ENCODE results near the gene QTRT2. TPM values are rescaled to one million over a fixed set of nuclear protein-coding genes. Genes with fewer than 3 reads are reported as not detected.

Gene QTRT2
- total and polyA plus RNA-seq, 10 of the 15 experiments (the other 5 are each of a cell fraction or from before 2014, with no cell fraction given) = 17.8 to 42.3 (median 28.7) TPM

DNA sequence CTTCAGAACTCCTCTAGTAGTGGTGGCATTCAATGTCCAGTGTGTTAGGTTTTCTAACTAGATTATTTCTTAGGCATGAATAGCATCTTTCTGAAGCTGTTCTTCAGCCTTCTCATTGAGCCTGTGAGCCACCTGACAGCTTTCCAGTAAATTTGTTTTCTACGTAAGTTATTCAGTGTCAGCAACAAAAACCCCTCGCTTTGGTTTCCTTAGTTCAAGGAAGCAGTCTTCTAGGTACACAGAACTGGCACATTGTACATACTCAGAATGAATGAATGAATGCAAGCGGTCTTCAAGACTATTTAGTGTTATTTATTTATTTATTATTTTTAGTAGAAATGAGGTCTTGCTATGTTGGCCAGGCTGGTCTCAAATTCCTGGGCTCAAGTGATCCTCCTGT lies 77.4 kb downstream of the QTRT2 start:
- RAD21 ChIA-PET (ENCODE audit: unreplicated experiment) = no interaction called here

More for the DNA sequence above, 77.4 kb downstream of the QTRT2 start:
- Histone ChIP-seq H3K4me2 (ENCODE audit: control insufficient read depth, insufficient read depth) (no peak overlapping the region), H3K4me3 (no peak overlapping the region), H3K9me3 (replicated peaks; ENCODE audit: control insufficient read depth, insufficient read depth, low read length) (no peaks in the 10 kb centered on the region), H4K20me1 (ENCODE audit: control insufficient read depth, insufficient read depth) (no peaks in the 10 kb centered on the region), H3K79me2 (ENCODE audit: control insufficient read depth, insufficient read depth, low read length) (no peaks in the 10 kb centered on the region), H3K27me3 (replicated peaks in 1 of 2; ENCODE audit: control insufficient read depth in 2 of 2, insufficient read depth in 2 of 2, low read length in 1 of 2) (no peaks in the 10 kb centered on the region), H3K36me3 (ENCODE audit: control insufficient read depth in 2 of 2, insufficient read depth in 2 of 2, low read length in 1 of 2) (no peaks in the 10 kb centered on the region), H2AFZ (ENCODE audit: control insufficient read depth, low read depth, low read length) (no peak overlapping the region), H3K4me1 (ENCODE audit: control insufficient read depth, insufficient read depth, low read length) (no peaks in the 10 kb centered on the region), H3K9ac (ENCODE audit: control insufficient read depth, insufficient read depth, low read length) (no peak overlapping the region), H3K27ac (ENCODE audit: control insufficient read depth, insufficient read depth) (no peak overlapping the region)
- no peak for DNase-seq (ENCODE audit: low read depth, low spot score)
- 73% methylated on average over 3 of the region's 3 CpGs for WGBS (ENCODE audit: insufficient coverage, insufficient replicate concordance, low lambda C conversion rate, missing lambda C conversion rate)
- BruUV-seq (replicated peaks) = no TSS peak
- TF ChIP-seq MEF2B (IDR thresholded peaks at IDR 0.05; ENCODE audit: partially characterized antibody, poor library complexity, severe bottlenecking) (no peak), HDAC6 (IDR thresholded peaks at IDR 0.05; ENCODE audit: unreplicated experiment) (no peak), BCL11A (IDR thresholded peaks at IDR 0.05; ENCODE audit: low read depth, low read length) (no peak), SIN3A (IDR thresholded peaks at IDR 0.05; ENCODE audit: low read depth, low read length) (no peak), NFYA (IDR thresholded peaks at IDR 0.05; ENCODE audit: borderline replicate concordance, low read depth, low read length) (no peak)
- TF ChIP-seq, protein P1, sequence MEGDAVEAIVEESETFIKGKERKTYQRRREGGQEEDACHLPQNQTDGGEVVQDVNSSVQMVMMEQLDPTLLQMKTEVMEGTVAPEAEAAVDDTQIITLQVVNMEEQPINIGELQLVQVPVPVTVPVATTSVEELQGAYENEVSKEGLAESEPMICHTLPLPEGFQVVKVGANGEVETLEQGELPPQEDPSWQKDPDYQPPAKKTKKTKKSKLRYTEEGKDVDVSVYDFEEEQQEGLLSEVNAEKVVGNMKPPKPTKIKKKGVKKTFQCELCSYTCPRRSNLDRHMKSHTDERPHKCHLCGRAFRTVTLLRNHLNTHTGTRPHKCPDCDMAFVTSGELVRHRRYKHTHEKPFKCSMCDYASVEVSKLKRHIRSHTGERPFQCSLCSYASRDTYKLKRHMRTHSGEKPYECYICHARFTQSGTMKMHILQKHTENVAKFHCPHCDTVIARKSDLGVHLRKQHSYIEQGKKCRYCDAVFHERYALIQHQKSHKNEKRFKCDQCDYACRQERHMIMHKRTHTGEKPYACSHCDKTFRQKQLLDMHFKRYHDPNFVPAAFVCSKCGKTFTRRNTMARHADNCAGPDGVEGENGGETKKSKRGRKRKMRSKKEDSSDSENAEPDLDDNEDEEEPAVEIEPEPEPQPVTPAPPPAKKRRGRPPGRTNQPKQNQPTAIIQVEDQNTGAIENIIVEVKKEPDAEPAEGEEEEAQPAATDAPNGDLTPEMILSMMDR (IDR thresholded peaks at IDR 0.05 in 2 of 3, conservative IDR thresholded peaks at IDR 0.05 in 1 of 3; ENCODE audit: control insufficient read depth in 2 of 3, extremely low read depth in 1 of 3, insufficient read depth in 1 of 3, low read depth in 3 of 3, low read length in 3 of 3) = no peak
- TF ChIP-seq, protein P2, sequence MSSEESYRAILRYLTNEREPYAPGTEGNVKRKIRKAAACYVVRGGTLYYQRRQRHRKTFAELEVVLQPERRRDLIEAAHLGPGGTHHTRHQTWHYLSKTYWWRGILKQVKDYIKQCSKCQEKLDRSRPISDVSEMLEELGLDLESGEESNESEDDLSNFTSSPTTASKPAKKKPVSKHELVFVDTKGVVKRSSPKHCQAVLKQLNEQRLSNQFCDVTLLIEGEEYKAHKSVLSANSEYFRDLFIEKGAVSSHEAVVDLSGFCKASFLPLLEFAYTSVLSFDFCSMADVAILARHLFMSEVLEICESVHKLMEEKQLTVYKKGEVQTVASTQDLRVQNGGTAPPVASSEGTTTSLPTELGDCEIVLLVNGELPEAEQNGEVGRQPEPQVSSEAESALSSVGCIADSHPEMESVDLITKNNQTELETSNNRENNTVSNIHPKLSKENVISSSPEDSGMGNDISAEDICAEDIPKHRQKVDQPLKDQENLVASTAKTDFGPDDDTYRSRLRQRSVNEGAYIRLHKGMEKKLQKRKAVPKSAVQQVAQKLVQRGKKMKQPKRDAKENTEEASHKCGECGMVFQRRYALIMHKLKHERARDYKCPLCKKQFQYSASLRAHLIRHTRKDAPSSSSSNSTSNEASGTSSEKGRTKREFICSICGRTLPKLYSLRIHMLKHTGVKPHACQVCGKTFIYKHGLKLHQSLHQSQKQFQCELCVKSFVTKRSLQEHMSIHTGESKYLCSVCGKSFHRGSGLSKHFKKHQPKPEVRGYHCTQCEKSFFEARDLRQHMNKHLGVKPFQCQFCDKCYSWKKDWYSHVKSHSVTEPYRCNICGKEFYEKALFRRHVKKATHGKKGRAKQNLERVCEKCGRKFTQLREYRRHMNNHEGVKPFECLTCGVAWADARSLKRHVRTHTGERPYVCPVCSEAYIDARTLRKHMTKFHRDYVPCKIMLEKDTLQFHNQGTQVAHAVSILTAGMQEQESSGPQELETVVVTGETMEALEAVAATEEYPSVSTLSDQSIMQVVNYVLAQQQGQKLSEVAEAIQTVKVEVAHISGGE (CRISPR knock-in tag; IDR thresholded peaks at IDR 0.05) = no peak
- TF ChIP-seq, protein P3, sequence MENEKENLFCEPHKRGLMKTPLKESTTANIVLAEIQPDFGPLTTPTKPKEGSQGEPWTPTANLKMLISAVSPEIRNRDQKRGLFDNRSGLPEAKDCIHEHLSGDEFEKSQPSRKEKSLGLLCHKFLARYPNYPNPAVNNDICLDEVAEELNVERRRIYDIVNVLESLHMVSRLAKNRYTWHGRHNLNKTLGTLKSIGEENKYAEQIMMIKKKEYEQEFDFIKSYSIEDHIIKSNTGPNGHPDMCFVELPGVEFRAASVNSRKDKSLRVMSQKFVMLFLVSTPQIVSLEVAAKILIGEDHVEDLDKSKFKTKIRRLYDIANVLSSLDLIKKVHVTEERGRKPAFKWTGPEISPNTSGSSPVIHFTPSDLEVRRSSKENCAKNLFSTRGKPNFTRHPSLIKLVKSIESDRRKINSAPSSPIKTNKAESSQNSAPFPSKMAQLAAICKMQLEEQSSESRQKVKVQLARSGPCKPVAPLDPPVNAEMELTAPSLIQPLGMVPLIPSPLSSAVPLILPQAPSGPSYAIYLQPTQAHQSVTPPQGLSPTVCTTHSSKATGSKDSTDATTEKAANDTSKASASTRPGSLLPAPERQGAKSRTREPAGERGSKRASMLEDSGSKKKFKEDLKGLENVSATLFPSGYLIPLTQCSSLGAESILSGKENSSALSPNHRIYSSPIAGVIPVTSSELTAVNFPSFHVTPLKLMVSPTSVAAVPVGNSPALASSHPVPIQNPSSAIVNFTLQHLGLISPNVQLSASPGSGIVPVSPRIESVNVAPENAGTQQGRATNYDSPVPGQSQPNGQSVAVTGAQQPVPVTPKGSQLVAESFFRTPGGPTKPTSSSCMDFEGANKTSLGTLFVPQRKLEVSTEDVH (IDR thresholded peaks at IDR 0.05; ENCODE audit: low read depth, partially characterized antibody) = no peak
- TF ChIP-seq, protein P4, sequence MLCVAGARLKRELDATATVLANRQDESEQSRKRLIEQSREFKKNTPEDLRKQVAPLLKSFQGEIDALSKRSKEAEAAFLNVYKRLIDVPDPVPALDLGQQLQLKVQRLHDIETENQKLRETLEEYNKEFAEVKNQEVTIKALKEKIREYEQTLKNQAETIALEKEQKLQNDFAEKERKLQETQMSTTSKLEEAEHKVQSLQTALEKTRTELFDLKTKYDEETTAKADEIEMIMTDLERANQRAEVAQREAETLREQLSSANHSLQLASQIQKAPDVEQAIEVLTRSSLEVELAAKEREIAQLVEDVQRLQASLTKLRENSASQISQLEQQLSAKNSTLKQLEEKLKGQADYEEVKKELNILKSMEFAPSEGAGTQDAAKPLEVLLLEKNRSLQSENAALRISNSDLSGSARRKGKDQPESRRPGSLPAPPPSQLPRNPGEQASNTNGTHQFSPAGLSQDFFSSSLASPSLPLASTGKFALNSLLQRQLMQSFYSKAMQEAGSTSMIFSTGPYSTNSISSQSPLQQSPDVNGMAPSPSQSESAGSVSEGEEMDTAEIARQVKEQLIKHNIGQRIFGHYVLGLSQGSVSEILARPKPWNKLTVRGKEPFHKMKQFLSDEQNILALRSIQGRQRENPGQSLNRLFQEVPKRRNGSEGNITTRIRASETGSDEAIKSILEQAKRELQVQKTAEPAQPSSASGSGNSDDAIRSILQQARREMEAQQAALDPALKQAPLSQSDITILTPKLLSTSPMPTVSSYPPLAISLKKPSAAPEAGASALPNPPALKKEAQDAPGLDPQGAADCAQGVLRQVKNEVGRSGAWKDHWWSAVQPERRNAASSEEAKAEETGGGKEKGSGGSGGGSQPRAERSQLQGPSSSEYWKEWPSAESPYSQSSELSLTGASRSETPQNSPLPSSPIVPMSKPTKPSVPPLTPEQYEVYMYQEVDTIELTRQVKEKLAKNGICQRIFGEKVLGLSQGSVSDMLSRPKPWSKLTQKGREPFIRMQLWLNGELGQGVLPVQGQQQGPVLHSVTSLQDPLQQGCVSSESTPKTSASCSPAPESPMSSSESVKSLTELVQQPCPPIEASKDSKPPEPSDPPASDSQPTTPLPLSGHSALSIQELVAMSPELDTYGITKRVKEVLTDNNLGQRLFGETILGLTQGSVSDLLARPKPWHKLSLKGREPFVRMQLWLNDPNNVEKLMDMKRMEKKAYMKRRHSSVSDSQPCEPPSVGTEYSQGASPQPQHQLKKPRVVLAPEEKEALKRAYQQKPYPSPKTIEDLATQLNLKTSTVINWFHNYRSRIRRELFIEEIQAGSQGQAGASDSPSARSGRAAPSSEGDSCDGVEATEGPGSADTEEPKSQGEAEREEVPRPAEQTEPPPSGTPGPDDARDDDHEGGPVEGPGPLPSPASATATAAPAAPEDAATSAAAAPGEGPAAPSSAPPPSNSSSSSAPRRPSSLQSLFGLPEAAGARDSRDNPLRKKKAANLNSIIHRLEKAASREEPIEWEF (IDR thresholded peaks at IDR 0.05; ENCODE audit: insufficient replicate concordance, low read depth, low read length) = no peak
- POLR2A ChIA-PET = no interaction called here
- SMC1A ChIA-PET (ENCODE audit: uncharacterized antibody, unreplicated experiment) = no interaction called here
- in situ Hi-C loops (cut with MboI) = no loop called here
- no peak for FAIRE-seq
- intact Hi-C loops (cut with micrococcal nuclease; ENCODE audit: unreplicated experiment) = no loop called here
- CTCF ChIA-PET = no interaction called here
- no peak for ATAC-seq

Data from GM12878 (cell line).